Natural killer cell treated with Interleukin-12 subunit alpha and Interleukin-12 subunit beta and Interleukin-15 and Interleukin-18, amount 100 ng/mL, for 72 hours (primary cell): ENCODE results near the gene LIPG. TPM values are rescaled to one million over a fixed set of nuclear protein-coding genes. Genes with fewer than 3 reads are reported as not detected.

ENCODE experiments used
- ATAC-seq, 2 donors: fragments of 150-1000 bp; cut with Tn5 transposase in 1 of 2; sonication (Bioruptor Pico), chemical (Tn5 transposase) in 1 of 2; 2 replicates each; pipeline ENCODE4 v1.10.0; 2021
- DNase-seq: peaks from one replicate; pipeline ENCODE4 v3.0.0; 2022; ENCODE audit warnings: low spot score
- H3K27ac Mint-ChIP-seq, 2 donors: 1 replicate in 1 of 2; 2 replicates in 1 of 2; pipeline ENCODE4 v1.8.0; 2022; ENCODE audit warnings: mixed read lengths in 2 of 2, mild to moderate bottlenecking in 1 of 2, moderate library complexity in 1 of 2
- H3K27me3 Mint-ChIP-seq, 2 donors: 1 replicate in 1 of 2; 2 replicates in 1 of 2; pipeline ENCODE4 v1.8.0; 2022; ENCODE audit warnings: mixed read lengths in 2 of 2
- H3K36me3 Mint-ChIP-seq: one replicate; pipeline ENCODE4 v1.8.0; 2022; ENCODE audit warnings: mixed read lengths
- H3K4me1 Mint-ChIP-seq, 2 donors: 1 replicate in 1 of 2; 2 replicates in 1 of 2; pipeline ENCODE4 v1.8.0; 2022; ENCODE audit warnings: low read depth in 2 of 2, mixed read lengths in 2 of 2, mild to moderate bottlenecking in 1 of 2
- H3K4me3 Mint-ChIP-seq: one replicate; pipeline ENCODE4 v1.8.0; 2022; ENCODE audit warnings: mixed read lengths
- H3K9me3 Mint-ChIP-seq: 2 replicates; pipeline ENCODE4 v1.8.0; 2022; ENCODE audit warnings: mixed read lengths
- total RNA-seq, 2 donors: library from RNA; stranded (reverse); gene quantifications; one replicate each; pipeline ENCODE4 v1.2.3, GENCODE V29; 2022

LIPG gene
- total RNA-seq, 2 donors from 2014 or later = 0.19 TPM; not detected in 1

GRCh38 chr18:49527631-49528327 lies 34.1 kb upstream of the LIPG start:
- Mint-ChIP-seq H3K9me3 (no peaks in the 10 kb centered on the region), H3K27ac (no peak overlapping the region), H3K4me1 (no peaks in the 10 kb centered on the region), H3K27me3 (peaks cover 0 to 18% of the 10 kb centered on the region in 2 donors), H3K4me3 (no peak overlapping the region), H3K36me3 (no peaks in the 10 kb centered on the region)
- DNase-seq (no peak), ATAC-seq (no peak)

DNA sequence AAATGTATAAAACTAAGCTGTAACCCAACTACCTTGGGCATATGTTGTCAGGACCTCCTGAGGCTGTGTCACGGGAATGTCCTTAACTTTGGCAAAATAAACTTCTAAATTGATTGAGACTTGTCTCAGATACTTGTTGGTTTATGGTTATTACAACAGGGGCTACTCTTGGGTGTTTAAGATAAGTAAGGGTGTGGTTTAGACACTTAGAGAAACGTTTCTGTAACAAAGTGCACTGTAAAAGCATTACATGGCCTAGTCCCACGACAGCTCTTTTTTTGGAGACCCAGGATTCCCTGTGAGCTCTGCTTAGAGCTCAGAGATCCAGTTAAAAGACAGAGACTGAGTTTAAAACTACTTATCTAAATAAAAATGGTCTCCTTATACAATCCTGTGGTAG lies 32.3 kb upstream of the LIPG start:
- ATAC-seq (no peak), DNase-seq (no peak)
- H3K9me3 Mint-ChIP-seq = no peaks in the 10 kb centered on the region

GRCh38 chr18:49531678-49532153 lies 30.1 kb upstream of the LIPG start:
- Mint-ChIP-seq H3K27me3 (peaks cover 0 to 17% of the 10 kb centered on the region in 2 donors), H3K4me1 (no peaks in the 10 kb centered on the region), H3K4me3 (no peak overlapping the region), H3K27ac (no peak overlapping the region), H3K36me3 (no peaks in the 10 kb centered on the region), H3K9me3 (no peaks in the 10 kb centered on the region)
- DNase-seq (no peak), ATAC-seq (no peak)

More for the DNA sequence above, 32.3 kb upstream of the LIPG start:
- Mint-ChIP-seq H3K27ac (no peak overlapping the region), H3K36me3 (no peaks in the 10 kb centered on the region), H3K4me1 (no peaks in the 10 kb centered on the region), H3K27me3 (peaks cover 0 to 11% of the 10 kb centered on the region in 2 donors), H3K4me3 (no peak overlapping the region)

- H3K36me3 Mint-ChIP-seq = no peaks in the 10 kb centered on the region
- H3K4me3 Mint-ChIP-seq = no peak overlapping the region
- ATAC-seq (no peak), DNase-seq (no peak)
- H3K27ac Mint-ChIP-seq = no peak overlapping the region
- no peaks in the 10 kb centered on the region for H3K4me1 Mint-ChIP-seq
- peaks cover 0 to 11% of the 10 kb centered on the region in 2 donors for H3K27me3 Mint-ChIP-seq
- no peaks in the 10 kb centered on the region for H3K9me3 Mint-ChIP-seq
These were observed 26.8 kb upstream of the LIPG start for GRCh38 chr18:49534846-49535601.

DNA sequence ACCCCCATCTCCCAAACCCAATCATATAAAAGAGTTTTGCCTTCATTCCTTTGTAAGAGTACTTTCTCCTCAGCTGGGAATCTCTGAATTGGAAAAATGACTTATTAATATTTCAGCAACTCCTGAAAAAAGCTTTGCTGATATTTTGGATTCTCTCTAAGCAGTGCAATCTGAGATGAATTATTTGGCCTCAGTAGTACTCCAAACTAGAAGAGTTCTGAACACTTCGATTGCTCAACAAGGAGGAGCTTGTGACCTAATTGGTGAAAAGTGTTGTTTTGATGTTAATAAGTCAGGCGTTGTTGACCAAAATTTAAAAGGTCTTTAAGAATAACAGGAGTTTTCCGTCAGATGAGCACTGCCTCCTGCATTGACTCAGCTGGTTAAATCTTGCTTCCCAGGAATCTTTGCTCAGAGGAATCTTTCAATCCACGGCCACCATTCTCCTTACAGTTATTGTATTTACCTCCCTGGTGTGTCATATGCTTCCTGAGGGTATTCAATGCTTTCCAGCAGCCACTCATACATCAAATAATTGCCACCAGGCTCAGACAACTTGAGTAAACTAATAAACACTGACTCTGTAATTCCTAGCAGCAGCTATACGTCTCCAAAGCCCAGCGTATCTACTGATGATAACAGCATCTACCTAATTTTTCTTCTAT lies 24.5 kb upstream of the LIPG start:
- H3K36me3 Mint-ChIP-seq = no peaks in the 10 kb centered on the region
- DNase-seq (no peak), ATAC-seq (no peak)
- no peak overlapping the region for H3K4me3 Mint-ChIP-seq
- H3K27ac Mint-ChIP-seq = no peak overlapping the region
- H3K27me3 Mint-ChIP-seq = peaks cover 0 to 7% of the 10 kb centered on the region in 2 donors
- H3K9me3 Mint-ChIP-seq = no peaks in the 10 kb centered on the region
- no peaks in the 10 kb centered on the region for H3K4me1 Mint-ChIP-seq

- DNase-seq = no peak
- H3K27ac Mint-ChIP-seq = no peak overlapping the region
- H3K4me1 Mint-ChIP-seq = no peaks in the 10 kb centered on the region
- ATAC-seq = no peak
- no peaks in the 10 kb centered on the region for H3K9me3 Mint-ChIP-seq
- H3K27me3 Mint-ChIP-seq = peaks cover 0 to 7% of the 10 kb centered on the region in 2 donors
- H3K4me3 Mint-ChIP-seq = no peak overlapping the region
- no peaks in the 10 kb centered on the region for H3K36me3 Mint-ChIP-seq
These were observed 17.5 kb upstream of the LIPG start for GRCh38 chr18:49544362-49544761.

- H3K9me3 Mint-ChIP-seq = no peaks in the 10 kb centered on the region
- no peak overlapping the region for H3K27ac Mint-ChIP-seq
- H3K4me3 Mint-ChIP-seq = no peak overlapping the region
- ATAC-seq (no peak), DNase-seq (no peak)
- no peaks in the 10 kb centered on the region for H3K36me3 Mint-ChIP-seq
- no peaks in the 10 kb centered on the region for H3K4me1 Mint-ChIP-seq
- peaks cover 0 to 11% of the 10 kb centered on the region in 2 donors for H3K27me3 Mint-ChIP-seq
These were observed 15.6 kb upstream of the LIPG start for GRCh38 chr18:49546278-49546677.

DNA sequence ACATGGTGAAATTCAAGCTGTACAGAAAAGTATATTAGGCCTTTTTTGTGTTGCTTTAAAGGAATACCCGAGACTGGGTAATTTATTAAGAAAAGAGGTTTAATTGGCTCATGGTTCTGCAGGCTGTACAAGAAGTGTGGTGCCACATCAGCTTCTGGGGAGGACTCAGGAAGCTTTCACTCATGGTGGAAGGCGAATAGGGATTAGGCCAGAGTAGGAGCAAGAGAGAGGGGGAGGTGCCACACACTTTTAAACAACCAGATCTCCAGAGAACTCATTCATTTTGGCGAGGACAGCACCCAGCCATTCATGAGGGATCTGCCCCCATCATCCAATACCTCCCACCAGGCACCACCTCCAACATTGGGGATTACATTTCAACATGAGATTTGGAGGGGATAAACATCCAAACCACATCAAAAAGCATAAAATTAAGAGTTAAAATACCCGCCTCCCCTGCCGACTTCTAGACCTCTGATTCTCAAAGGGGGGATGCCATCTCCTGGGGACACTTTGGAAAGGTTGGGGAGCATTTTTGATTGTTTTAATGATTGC lies 15.1 kb upstream of the LIPG start:
- Mint-ChIP-seq H3K27ac (no peak overlapping the region), H3K36me3 (no peaks in the 10 kb centered on the region), H3K9me3 (no peaks in the 10 kb centered on the region), H3K27me3 (peaks cover 0 to 16% of the 10 kb centered on the region in 2 donors), H3K4me3 (no peak overlapping the region), H3K4me1 (no peaks in the 10 kb centered on the region)
- DNase-seq (no peak), ATAC-seq (no peak)

- Mint-ChIP-seq H3K4me1 (no peaks in the 10 kb centered on the region), H3K36me3 (no peaks in the 10 kb centered on the region), H3K27me3 (peaks cover 3 to 19% of the 10 kb centered on the region in 2 donors), H3K4me3 (no peak overlapping the region), H3K27ac (no peak overlapping the region), H3K9me3 (no peaks in the 10 kb centered on the region)
- ATAC-seq = no peak
- DNase-seq = no peak
These were observed 14.2 kb upstream of the LIPG start for GRCh38 chr18:49547701-49548100.

- Mint-ChIP-seq H3K9me3 (no peaks in the 10 kb centered on the region), H3K36me3 (no peaks in the 10 kb centered on the region), H3K27ac (no peak overlapping the region), H3K27me3 (peaks cover 8 to 24% of the 10 kb centered on the region in 2 donors), H3K4me3 (no peak overlapping the region), H3K4me1 (no peaks in the 10 kb centered on the region)
- ATAC-seq (no peak), DNase-seq (no peak)
These were observed 13.6 kb upstream of the LIPG start for GRCh38 chr18:49548229-49548636.

- no peak overlapping the region for H3K4me3 Mint-ChIP-seq
- H3K36me3 Mint-ChIP-seq = no peaks in the 10 kb centered on the region
- no peaks in the 10 kb centered on the region for H3K9me3 Mint-ChIP-seq
- no peaks in the 10 kb centered on the region for H3K4me1 Mint-ChIP-seq
- H3K27ac Mint-ChIP-seq = no peak overlapping the region
- no peak for ATAC-seq
- no peak for DNase-seq
- peaks cover 18 to 35% of the 10 kb centered on the region in 2 donors for H3K27me3 Mint-ChIP-seq
These were observed 11.1 kb upstream of the LIPG start for GRCh38 chr18:49550621-49551339.

GRCh38 chr18:49553003-49553402 lies 8.9 kb upstream of the LIPG start:
- no peaks in the 10 kb centered on the region for H3K4me1 Mint-ChIP-seq
- no peak for DNase-seq
- no peak overlapping the region for H3K27ac Mint-ChIP-seq
- peaks cover 18 to 33% of the 10 kb centered on the region in 2 donors for H3K27me3 Mint-ChIP-seq
- no peak for ATAC-seq
- no peaks in the 10 kb centered on the region for H3K36me3 Mint-ChIP-seq
- no peaks in the 10 kb centered on the region for H3K9me3 Mint-ChIP-seq
- no peak overlapping the region for H3K4me3 Mint-ChIP-seq

- DNase-seq = no peak
- H3K36me3 Mint-ChIP-seq = no peaks in the 10 kb centered on the region
- no peaks in the 10 kb centered on the region for H3K9me3 Mint-ChIP-seq
- peaks cover 0 to 4% of the 10 kb centered on the region in 2 donors for H3K4me1 Mint-ChIP-seq
- no peak overlapping the region for H3K4me3 Mint-ChIP-seq
- no peak overlapping the region for H3K27ac Mint-ChIP-seq
- peaks cover 33 to 39% of the 10 kb centered on the region in 2 donors for H3K27me3 Mint-ChIP-seq
- ATAC-seq = no peak
These were observed 6.2 kb upstream of the LIPG start for GRCh38 chr18:49555641-49556040.
